Measurements from ENCODE around the gene GRPEL1. TPM values are rescaled to one million over a fixed set of nuclear protein-coding genes. Genes with fewer than 3 reads are reported as not detected.

GRPEL1 gene
- total RNA-seq, 1 experiment from 2014 or later = 46.6 TPM

- no TSS peak for BruUV-seq (replicated peaks)
- TF ChIP-seq TCF7L2 (IDR thresholded peaks at IDR 0.05; ENCODE audit: low read depth, low read length) = no peak
- no peak for TF ChIP-seq SIN3A (IDR thresholded peaks at IDR 0.05; ENCODE audit: borderline replicate concordance, insufficient read depth, low read depth, low read length)
- no peak for TF ChIP-seq REST (IDR thresholded peaks at IDR 0.05; ENCODE audit: insufficient read depth in 1 of 2, low read depth in 2 of 2, low read length in 1 of 2)
- no peak for TF ChIP-seq POLR2AphosphoS5 (IDR thresholded peaks at IDR 0.05; ENCODE audit: low read depth, low read length)
- TF ChIP-seq CTCF (IDR thresholded peaks at IDR 0.05) = no peak
- Histone ChIP-seq H3K27ac (ENCODE audit: low read length) (peak overlapping the region; percentile 81), H3K36me3 (ENCODE audit: control insufficient read depth, insufficient read depth, low read length) (no peaks in the 10 kb centered on the region), H3K4me1 (ENCODE audit: control insufficient read depth, insufficient read depth, low read length) (peaks cover 38% of the 10 kb centered on the region), H3K27me3 (ENCODE audit: control insufficient read depth, insufficient read depth, low read length) (no peaks in the 10 kb centered on the region), H3K9me3 (ENCODE audit: control insufficient read depth, insufficient read depth, low read depth, low read length) (no peaks in the 10 kb centered on the region), H3K4me3 (ENCODE audit: low read depth in 2 of 2, low read length in 2 of 2) (no peak overlapping the region)
- ATAC-seq = no peak
- intact Hi-C loops (cut with micrococcal nuclease; ENCODE audit: unreplicated experiment) = no loop called here
- ChIA-PET CTCF (no interaction called here), POLR2A (no interaction called here)
- in situ Hi-C loops (cut with HindIII; ENCODE audit: low pct_unique_long_range_greater_than_20kb, low sequenced_read_pairs) = no loop called here
- DNase-seq (ENCODE audit: low read depth, low spot score) = no peak
These were observed 46.5 kb downstream of the GRPEL1 start for GRCh38 chr4:7021355-7021754.

GRCh38 chr4:7020856-7021255 lies 47.0 kb downstream of the GRPEL1 start:
- intact Hi-C loops (cut with micrococcal nuclease; ENCODE audit: unreplicated experiment) (no loop called here), in situ Hi-C loops (cut with HindIII; ENCODE audit: low pct_unique_long_range_greater_than_20kb, low sequenced_read_pairs) (no loop called here)
- no peaks in the 10 kb centered on the region for H3K27me3 ChIP-seq (ENCODE audit: control insufficient read depth, insufficient read depth, low read length)
- no peaks in the 10 kb centered on the region for H3K9me3 ChIP-seq (ENCODE audit: control insufficient read depth, insufficient read depth, low read depth, low read length)
- ChIA-PET POLR2A (no interaction called here), CTCF (no interaction called here)
- no peak for ATAC-seq
- no peak overlapping the region for H3K4me3 ChIP-seq (ENCODE audit: low read depth in 2 of 2, low read length in 2 of 2)
- H3K27ac ChIP-seq (ENCODE audit: low read length) = peak overlapping the region; percentile 81
- DNase-seq (ENCODE audit: low read depth, low spot score) = no peak
- no TSS peak for BruUV-seq (replicated peaks)
- no peak for TF ChIP-seq POLR2AphosphoS5 (IDR thresholded peaks at IDR 0.05; ENCODE audit: low read depth, low read length)
- TF ChIP-seq SIN3A (IDR thresholded peaks at IDR 0.05; ENCODE audit: borderline replicate concordance, insufficient read depth, low read depth, low read length) = no peak
- TF ChIP-seq CTCF (IDR thresholded peaks at IDR 0.05) = no peak
- TF ChIP-seq REST (IDR thresholded peaks at IDR 0.05; ENCODE audit: insufficient read depth in 1 of 2, low read depth in 2 of 2, low read length in 1 of 2) = no peak
- TF ChIP-seq TCF7L2 (IDR thresholded peaks at IDR 0.05; ENCODE audit: low read depth, low read length) = no peak
- H3K36me3 ChIP-seq (ENCODE audit: control insufficient read depth, insufficient read depth, low read length) = no peaks in the 10 kb centered on the region
- peaks cover 38% of the 10 kb centered on the region for H3K4me1 ChIP-seq (ENCODE audit: control insufficient read depth, insufficient read depth, low read length)
